Type B pancreatic cell (in vitro differentiated cells): ENCODE results near the gene RTEL1. TPM values are rescaled to one million over a fixed set of nuclear protein-coding genes. Genes with fewer than 3 reads are reported as not detected.

Experiments used
- DNase-seq: peaks from one replicate; pipeline ENCODE4 v3.0.0; 2021; ENCODE audit warnings: mixed read lengths; ENCODE audit not compliant: unreplicated experiment; ENCODE audit errors: extremely low spot score
- H3K27ac Mint-ChIP-seq: 2 replicates; pipeline ENCODE4 v1.8.0; 2021; ENCODE audit warnings: mild to moderate bottlenecking, mixed read lengths
- H3K27me3 Mint-ChIP-seq: 2 replicates; pipeline ENCODE4 v1.8.0; 2021; ENCODE audit warnings: mixed read lengths
- H3K36me3 Mint-ChIP-seq: 2 replicates; pipeline ENCODE4 v1.8.0; 2021; ENCODE audit warnings: mixed read lengths
- H3K4me1 Mint-ChIP-seq: one replicate; pipeline ENCODE4 v1.8.0; 2021; ENCODE audit warnings: mixed read lengths; ENCODE audit not compliant: unreplicated experiment
- H3K4me3 Mint-ChIP-seq: 2 replicates; pipeline ENCODE4 v1.8.0; 2021; ENCODE audit warnings: mild to moderate bottlenecking, mixed read lengths
- H3K9me3 Mint-ChIP-seq: 2 replicates; pipeline ENCODE4 v1.8.0; 2021; ENCODE audit warnings: mixed read lengths
- CTCF ChIP-seq: fragments of 200-600 bp; sonication (generic); conservative IDR thresholded peaks from 2 replicates; pipeline ENCODE4 v1.5.0; 2021; ENCODE audit warnings: antibody characterized with exemption, mild to moderate bottlenecking
- total RNA-seq: library from RNA; stranded (reverse); gene quantifications from 2 replicates; pipeline ENCODE4 v1.2.1, GENCODE V29; 2021; ENCODE audit warnings: low replicate concordance

RTEL1 gene
- total RNA-seq, 1 donor from 2014 or later: 39.2 TPM

GRCh38 chr20:63740070-63740626 is 82.0 kb downstream of the RTEL1 start:
- Mint-ChIP-seq H3K9me3 (no peaks in the 10 kb centered on the region), H3K27me3 (peaks cover 3% of the 10 kb centered on the region), H3K36me3 (no peaks in the 10 kb centered on the region), H3K4me1 (no peaks in the 10 kb centered on the region), H3K27ac (no peak overlapping the region), H3K4me3 (peak overlapping the region; percentile 83)
- no peak for TF ChIP-seq CTCF
- peak; percentile 75 for DNase-seq

- no peaks in the 10 kb centered on the region for H3K36me3 Mint-ChIP-seq
- H3K27ac Mint-ChIP-seq: no peak overlapping the region
- peak; percentile 27 for TF ChIP-seq CTCF
- H3K4me3 Mint-ChIP-seq: peak overlapping the region; percentile 83
- peaks cover 2% of the 10 kb centered on the region for H3K4me1 Mint-ChIP-seq
- no peaks in the 10 kb centered on the region for H3K9me3 Mint-ChIP-seq
- peak; percentile 84 for DNase-seq
- H3K27me3 Mint-ChIP-seq: peaks cover 3% of the 10 kb centered on the region
These were observed 82.7 kb downstream of the RTEL1 start for GRCh38 chr20:63740627-63741353.

- no peak for DNase-seq
- peak overlapping the region; percentile 67 for H3K4me3 Mint-ChIP-seq
- H3K27ac Mint-ChIP-seq: no peak overlapping the region
- H3K27me3 Mint-ChIP-seq: no peaks in the 10 kb centered on the region
- TF ChIP-seq CTCF: no peak
- H3K36me3 Mint-ChIP-seq: no peaks in the 10 kb centered on the region
- peaks cover 3% of the 10 kb centered on the region for H3K4me1 Mint-ChIP-seq
- H3K9me3 Mint-ChIP-seq: no peaks in the 10 kb centered on the region
These were observed 83.2 kb downstream of the RTEL1 start for GRCh38 chr20:63741354-63741675.

- no peak for TF ChIP-seq CTCF
- H3K4me3 Mint-ChIP-seq: peak overlapping the region; percentile 67
These were observed 83.7 kb downstream of the RTEL1 start for GRCh38 chr20:63741676-63742380.

GRCh38 chr20:63742381-63743024 is 84.4 kb downstream of the RTEL1 start:
- H3K27ac Mint-ChIP-seq: no peak overlapping the region
- H3K4me1 Mint-ChIP-seq: peaks cover 3% of the 10 kb centered on the region
- no peak for TF ChIP-seq CTCF
- no peaks in the 10 kb centered on the region for H3K36me3 Mint-ChIP-seq
- no peaks in the 10 kb centered on the region for H3K9me3 Mint-ChIP-seq
- no peak for DNase-seq
- H3K27me3 Mint-ChIP-seq: no peaks in the 10 kb centered on the region
- H3K4me3 Mint-ChIP-seq: no peak overlapping the region

More at GRCh38 chr20:63741676-63742380, 83.7 kb downstream of the RTEL1 start:
- no peaks in the 10 kb centered on the region for H3K27me3 Mint-ChIP-seq
- peaks cover 3% of the 10 kb centered on the region for H3K4me1 Mint-ChIP-seq
- H3K36me3 Mint-ChIP-seq: no peaks in the 10 kb centered on the region
- H3K27ac Mint-ChIP-seq: no peak overlapping the region
- peak; percentile 70 for DNase-seq
- no peaks in the 10 kb centered on the region for H3K9me3 Mint-ChIP-seq
